GM23338 (cell line): ENCODE measurements around the gene WNT7A. TPM values are rescaled to one million over a fixed set of nuclear protein-coding genes. Genes with fewer than 3 reads are reported as not detected.

Experiments used
- ATAC-seq: fragments of 200-7000 bp; cut with Tn5 transposase; 3 replicates; pipeline ENCODE4 v1.9.1; 2020
- DNase-seq: peaks from one replicate; pipeline ENCODE4 v3.0.0-alpha.2; 2015; ENCODE audit warnings: low spot score
- H2AFZ ChIP-seq: fragments of 200-600 bp; sonication (generic); 2 replicates; pipeline ENCODE4 v1.8.0; 2016; ENCODE audit warnings: antibody characterized with exemption, mild to moderate bottlenecking, moderate library complexity
- H3F3A ChIP-seq: fragments of 200-600 bp; sonication (generic); replicated peaks from 2 replicates; pipeline ENCODE4 v1.8.0; 2017; ENCODE audit warnings: antibody characterized with exemption, mixed run types, low read depth
- H3K27ac ChIP-seq: fragments of 200-600 bp; sonication (generic); 2 replicates; pipeline ENCODE4 v1.6.1; 2016; ENCODE audit warnings: low read depth
- H3K27me3 ChIP-seq: fragments of 200-600 bp; sonication (generic); 2 replicates; pipeline ENCODE4 v1.8.0; 2016; ENCODE audit warnings: mild to moderate bottlenecking, mixed run types, moderate library complexity; ENCODE audit not compliant: insufficient read depth
- H3K36me3 ChIP-seq: fragments of 200-600 bp; sonication (generic); 2 replicates; pipeline ENCODE4 v1.8.0; 2016; ENCODE audit warnings: mild to moderate bottlenecking; ENCODE audit not compliant: insufficient read depth
- H3K4me1 ChIP-seq: fragments of 200-600 bp; sonication (generic); 2 replicates; pipeline ENCODE4 v1.8.0; 2016; ENCODE audit warnings: mild to moderate bottlenecking, moderate library complexity; ENCODE audit not compliant: insufficient read depth
- H3K4me2 ChIP-seq: fragments of 200-600 bp; sonication (generic); 2 replicates; pipeline ENCODE4 v1.7.1; 2017; ENCODE audit warnings: mixed run types
- H3K4me3 ChIP-seq: fragments of 200-600 bp; sonication (generic); 2 replicates; pipeline ENCODE4 v1.6.1; 2016; ENCODE audit warnings: mixed run types
- H3K79me2 ChIP-seq: fragments of 200-600 bp; sonication (generic); replicated peaks from 2 replicates; pipeline ENCODE4 v1.8.0; 2017; ENCODE audit warnings: mild to moderate bottlenecking; ENCODE audit not compliant: insufficient read depth
- H3K9me2 ChIP-seq: fragments of 200-600 bp; sonication (generic); 2 replicates; pipeline ENCODE4 v1.8.0; 2017; ENCODE audit not compliant: insufficient read depth
- H4K20me1 ChIP-seq: fragments of 200-600 bp; sonication (generic); replicated peaks from 2 replicates; pipeline ENCODE4 v1.8.0; 2017; ENCODE audit warnings: mild to moderate bottlenecking; ENCODE audit not compliant: insufficient read depth
- H3K27ac Mint-ChIP-seq: 2 replicates; pipeline ENCODE4 v1.8.0; 2020; ENCODE audit warnings: inconsistent platforms, mild to moderate bottlenecking, moderate library complexity, mixed read lengths
- H3K27me3 Mint-ChIP-seq: 3 replicates; pipeline ENCODE4 v1.8.0; 2022; ENCODE audit warnings: low read depth, mild to moderate bottlenecking, moderate library complexity, mixed read lengths, inconsistent platforms; ENCODE audit not compliant: insufficient read depth, poor library complexity
- H3K36me3 Mint-ChIP-seq: 3 replicates; pipeline ENCODE4 v1.8.0; 2021; ENCODE audit warnings: low read depth, mild to moderate bottlenecking, inconsistent platforms, moderate library complexity, mixed read lengths
- H3K4me1 Mint-ChIP-seq: 3 replicates; pipeline ENCODE4 v1.8.0; 2020; ENCODE audit warnings: mild to moderate bottlenecking, inconsistent platforms, mixed read lengths
- H3K4me3 Mint-ChIP-seq: 3 replicates; pipeline ENCODE4 v1.8.0; 2021; ENCODE audit warnings: moderate library complexity, mild to moderate bottlenecking, inconsistent platforms, mixed read lengths
- H3K9me3 Mint-ChIP-seq: 3 replicates; pipeline ENCODE4 v1.8.0; 2020; ENCODE audit warnings: moderate library complexity, mild to moderate bottlenecking, inconsistent platforms, mixed read lengths
- EZH2phosphoT487 ChIP-seq: fragments of 200-600 bp; sonication (generic); IDR thresholded peaks from one replicate; pipeline ENCODE4 v1.8.1; 2018; ENCODE audit warnings: antibody characterized with exemption; ENCODE audit not compliant: unreplicated experiment
- POLR2AphosphoS5 ChIP-seq: IDR thresholded peaks from 2 replicates; pipeline ENCODE4 v1.6.1; 2016; ENCODE audit warnings: antibody characterized with exemption, low read depth
- STAT1 ChIP-seq: IDR thresholded peaks from one replicate; pipeline ENCODE4 v1.6.1; 2016; ENCODE audit warnings: antibody characterized with exemption; ENCODE audit not compliant: unreplicated experiment
- ZNF114 ChIP-seq: fragments of 250-450 bp; sonication (Bioruptor Pico); IDR thresholded peaks from 2 replicates; pipeline ENCODE4 v1.5.0; 2020; ENCODE audit warnings: mild to moderate bottlenecking, moderate library complexity
- ZNF331 ChIP-seq: fragments of 250-450 bp; sonication (Bioruptor Pico); IDR thresholded peaks from 2 replicates; pipeline ENCODE4 v1.5.0; 2020; ENCODE audit warnings: low read depth, mild to moderate bottlenecking, moderate library complexity
- polyA plus RNA-seq: library from polyadenylated mRNA; unstranded; fragments of >200 nt; fragmentation: Nextera tagmentation; extraction: Ambion mirVana; gene quantifications from 2 replicates; pipeline ENCODE4 v1.2.1, GENCODE V29; 2016
- total RNA-seq: library from RNA; depleted of rRNA; stranded (reverse); fragments of >200 nt; shearing (Covaris generic); gene quantifications from 2 replicates; pipeline ENCODE4 v1.2.3, GENCODE V29; 2014
- TF ChIP-seq, protein P1 (sequence below): fragments of 250-450 bp; sonication (Bioruptor Pico); IDR thresholded peaks from 2 replicates; pipeline ENCODE4 v1.5.0; 2020; ENCODE audit warnings: mild to moderate bottlenecking, moderate library complexity
- TF ChIP-seq, protein P2 (sequence below): IDR thresholded peaks from 2 replicates; pipeline ENCODE4 v1.6.1; 2016; ENCODE audit warnings: antibody characterized with exemption
- TF ChIP-seq, protein P3 (sequence below): IDR thresholded peaks from one replicate; pipeline ENCODE4 v1.6.1; 2018; ENCODE audit warnings: antibody characterized with exemption; ENCODE audit not compliant: unreplicated experiment

WNT7A gene
- total and polyA plus RNA-seq, 2 experiments from 2014 or later, result not detected

DNA sequence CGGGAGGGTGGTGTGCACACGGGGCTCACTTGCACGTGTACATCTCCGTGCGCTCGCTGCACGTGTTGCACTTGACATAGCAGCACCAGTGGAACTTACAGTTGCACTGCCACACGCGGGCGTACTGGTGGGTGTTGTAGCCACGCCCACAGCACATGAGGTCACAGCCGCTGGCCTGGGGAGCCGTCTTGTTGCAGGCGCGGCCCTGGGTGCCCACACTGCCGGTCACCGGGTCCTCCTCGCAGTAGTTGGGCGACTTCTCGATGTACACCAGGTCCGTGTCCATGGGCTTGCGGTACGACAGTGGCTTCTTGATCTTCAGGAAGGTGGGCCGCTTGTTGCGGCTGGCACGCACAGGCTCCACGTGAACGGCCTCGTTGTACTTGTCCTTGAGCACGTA is 61.0 kb downstream of the WNT7A start:
- Histone ChIP-seq H3K4me2 (no peak overlapping the region), H3K9me2 (no peaks in the 10 kb centered on the region), H3K27me3 (no peaks in the 10 kb centered on the region), H4K20me1 (no peaks in the 10 kb centered on the region), H3K79me2 (no peaks in the 10 kb centered on the region), H3K36me3 (no peaks in the 10 kb centered on the region), H3K27ac (no peak overlapping the region), H3K4me3 (no peak overlapping the region), H3K4me1 (no peaks in the 10 kb centered on the region), H3F3A (no peaks in the 10 kb centered on the region), H2AFZ (no peak overlapping the region)
- peaks cover 5% of the 10 kb centered on the region for H3K27me3 Mint-ChIP-seq
- H3K36me3 Mint-ChIP-seq, result peaks cover 21% of the 10 kb centered on the region
- H3K27ac Mint-ChIP-seq, result no peak overlapping the region
- DNase-seq, result peak; percentile 14
- TF ChIP-seq, protein P1, sequence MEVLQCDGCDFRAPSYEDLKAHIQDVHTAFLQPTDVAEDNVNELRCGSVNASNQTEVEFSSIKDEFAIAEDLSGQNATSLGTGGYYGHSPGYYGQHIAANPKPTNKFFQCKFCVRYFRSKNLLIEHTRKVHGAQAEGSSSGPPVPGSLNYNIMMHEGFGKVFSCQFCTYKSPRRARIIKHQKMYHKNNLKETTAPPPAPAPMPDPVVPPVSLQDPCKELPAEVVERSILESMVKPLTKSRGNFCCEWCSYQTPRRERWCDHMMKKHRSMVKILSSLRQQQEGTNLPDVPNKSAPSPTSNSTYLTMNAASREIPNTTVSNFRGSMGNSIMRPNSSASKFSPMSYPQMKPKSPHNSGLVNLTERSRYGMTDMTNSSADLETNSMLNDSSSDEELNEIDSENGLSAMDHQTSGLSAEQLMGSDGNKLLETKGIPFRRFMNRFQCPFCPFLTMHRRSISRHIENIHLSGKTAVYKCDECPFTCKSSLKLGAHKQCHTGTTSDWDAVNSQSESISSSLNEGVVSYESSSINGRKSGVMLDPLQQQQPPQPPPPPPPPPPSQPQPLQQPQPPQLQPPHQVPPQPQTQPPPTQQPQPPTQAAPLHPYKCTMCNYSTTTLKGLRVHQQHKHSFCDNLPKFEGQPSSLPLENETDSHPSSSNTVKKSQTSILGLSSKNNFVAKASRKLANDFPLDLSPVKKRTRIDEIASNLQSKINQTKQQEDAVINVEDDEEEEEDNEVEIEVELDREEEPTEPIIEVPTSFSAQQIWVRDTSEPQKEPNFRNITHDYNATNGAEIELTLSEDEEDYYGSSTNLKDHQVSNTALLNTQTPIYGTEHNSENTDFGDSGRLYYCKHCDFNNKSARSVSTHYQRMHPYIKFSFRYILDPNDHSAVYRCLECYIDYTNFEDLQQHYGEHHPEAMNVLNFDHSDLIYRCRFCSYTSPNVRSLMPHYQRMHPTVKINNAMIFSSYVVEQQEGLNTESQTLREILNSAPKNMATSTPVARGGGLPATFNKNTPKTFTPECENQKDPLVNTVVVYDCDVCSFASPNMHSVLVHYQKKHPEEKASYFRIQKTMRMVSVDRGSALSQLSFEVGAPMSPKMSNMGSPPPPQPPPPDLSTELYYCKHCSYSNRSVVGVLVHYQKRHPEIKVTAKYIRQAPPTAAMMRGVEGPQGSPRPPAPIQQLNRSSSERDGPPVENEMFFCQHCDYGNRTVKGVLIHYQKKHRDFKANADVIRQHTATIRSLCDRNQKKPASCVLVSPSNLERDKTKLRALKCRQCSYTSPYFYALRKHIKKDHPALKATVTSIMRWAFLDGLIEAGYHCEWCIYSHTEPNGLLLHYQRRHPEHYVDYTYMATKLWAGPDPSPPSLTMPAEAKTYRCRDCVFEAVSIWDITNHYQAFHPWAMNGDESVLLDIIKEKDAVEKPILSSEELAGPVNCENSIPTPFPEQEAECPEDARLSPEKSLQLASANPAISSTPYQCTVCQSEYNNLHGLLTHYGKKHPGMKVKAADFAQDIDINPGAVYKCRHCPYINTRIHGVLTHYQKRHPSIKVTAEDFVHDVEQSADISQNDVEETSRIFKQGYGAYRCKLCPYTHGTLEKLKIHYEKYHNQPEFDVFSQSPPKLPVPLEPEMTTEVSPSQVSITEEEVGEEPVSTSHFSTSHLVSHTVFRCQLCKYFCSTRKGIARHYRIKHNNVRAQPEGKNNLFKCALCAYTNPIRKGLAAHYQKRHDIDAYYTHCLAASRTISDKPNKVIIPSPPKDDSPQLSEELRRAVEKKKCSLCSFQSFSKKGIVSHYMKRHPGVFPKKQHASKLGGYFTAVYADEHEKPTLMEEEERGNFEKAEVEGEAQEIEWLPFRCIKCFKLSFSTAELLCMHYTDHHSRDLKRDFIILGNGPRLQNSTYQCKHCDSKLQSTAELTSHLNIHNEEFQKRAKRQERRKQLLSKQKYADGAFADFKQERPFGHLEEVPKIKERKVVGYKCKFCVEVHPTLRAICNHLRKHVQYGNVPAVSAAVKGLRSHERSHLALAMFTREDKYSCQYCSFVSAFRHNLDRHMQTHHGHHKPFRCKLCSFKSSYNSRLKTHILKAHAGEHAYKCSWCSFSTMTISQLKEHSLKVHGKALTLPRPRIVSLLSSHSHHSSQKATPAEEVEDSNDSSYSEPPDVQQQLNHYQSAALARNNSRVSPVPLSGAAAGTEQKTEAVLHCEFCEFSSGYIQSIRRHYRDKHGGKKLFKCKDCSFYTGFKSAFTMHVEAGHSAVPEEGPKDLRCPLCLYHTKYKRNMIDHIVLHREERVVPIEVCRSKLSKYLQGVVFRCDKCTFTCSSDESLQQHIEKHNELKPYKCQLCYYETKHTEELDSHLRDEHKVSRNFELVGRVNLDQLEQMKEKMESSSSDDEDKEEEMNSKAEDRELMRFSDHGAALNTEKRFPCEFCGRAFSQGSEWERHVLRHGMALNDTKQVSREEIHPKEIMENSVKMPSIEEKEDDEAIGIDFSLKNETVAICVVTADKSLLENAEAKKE (CRISPR knock-in tag), result no peak
- no peak for TF ChIP-seq POLR2AphosphoS5
- TF ChIP-seq, protein P2, sequence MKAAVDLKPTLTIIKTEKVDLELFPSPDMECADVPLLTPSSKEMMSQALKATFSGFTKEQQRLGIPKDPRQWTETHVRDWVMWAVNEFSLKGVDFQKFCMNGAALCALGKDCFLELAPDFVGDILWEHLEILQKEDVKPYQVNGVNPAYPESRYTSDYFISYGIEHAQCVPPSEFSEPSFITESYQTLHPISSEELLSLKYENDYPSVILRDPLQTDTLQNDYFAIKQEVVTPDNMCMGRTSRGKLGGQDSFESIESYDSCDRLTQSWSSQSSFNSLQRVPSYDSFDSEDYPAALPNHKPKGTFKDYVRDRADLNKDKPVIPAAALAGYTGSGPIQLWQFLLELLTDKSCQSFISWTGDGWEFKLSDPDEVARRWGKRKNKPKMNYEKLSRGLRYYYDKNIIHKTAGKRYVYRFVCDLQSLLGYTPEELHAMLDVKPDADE, result no peak
- TF ChIP-seq EZH2phosphoT487, result no peak
- no peak for TF ChIP-seq ZNF114 (CRISPR knock-in tag)
- no peak for TF ChIP-seq STAT1
- TF ChIP-seq ZNF331 (CRISPR knock-in tag), result no peak
- TF ChIP-seq, protein P3, sequence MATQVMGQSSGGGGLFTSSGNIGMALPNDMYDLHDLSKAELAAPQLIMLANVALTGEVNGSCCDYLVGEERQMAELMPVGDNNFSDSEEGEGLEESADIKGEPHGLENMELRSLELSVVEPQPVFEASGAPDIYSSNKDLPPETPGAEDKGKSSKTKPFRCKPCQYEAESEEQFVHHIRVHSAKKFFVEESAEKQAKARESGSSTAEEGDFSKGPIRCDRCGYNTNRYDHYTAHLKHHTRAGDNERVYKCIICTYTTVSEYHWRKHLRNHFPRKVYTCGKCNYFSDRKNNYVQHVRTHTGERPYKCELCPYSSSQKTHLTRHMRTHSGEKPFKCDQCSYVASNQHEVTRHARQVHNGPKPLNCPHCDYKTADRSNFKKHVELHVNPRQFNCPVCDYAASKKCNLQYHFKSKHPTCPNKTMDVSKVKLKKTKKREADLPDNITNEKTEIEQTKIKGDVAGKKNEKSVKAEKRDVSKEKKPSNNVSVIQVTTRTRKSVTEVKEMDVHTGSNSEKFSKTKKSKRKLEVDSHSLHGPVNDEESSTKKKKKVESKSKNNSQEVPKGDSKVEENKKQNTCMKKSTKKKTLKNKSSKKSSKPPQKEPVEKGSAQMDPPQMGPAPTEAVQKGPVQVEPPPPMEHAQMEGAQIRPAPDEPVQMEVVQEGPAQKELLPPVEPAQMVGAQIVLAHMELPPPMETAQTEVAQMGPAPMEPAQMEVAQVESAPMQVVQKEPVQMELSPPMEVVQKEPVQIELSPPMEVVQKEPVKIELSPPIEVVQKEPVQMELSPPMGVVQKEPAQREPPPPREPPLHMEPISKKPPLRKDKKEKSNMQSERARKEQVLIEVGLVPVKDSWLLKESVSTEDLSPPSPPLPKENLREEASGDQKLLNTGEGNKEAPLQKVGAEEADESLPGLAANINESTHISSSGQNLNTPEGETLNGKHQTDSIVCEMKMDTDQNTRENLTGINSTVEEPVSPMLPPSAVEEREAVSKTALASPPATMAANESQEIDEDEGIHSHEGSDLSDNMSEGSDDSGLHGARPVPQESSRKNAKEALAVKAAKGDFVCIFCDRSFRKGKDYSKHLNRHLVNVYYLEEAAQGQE, result no peak
- peaks cover 12% of the 10 kb centered on the region; the same call in 2 of the 3 replicates for H3K9me3 Mint-ChIP-seq
- no peaks in the 10 kb centered on the region for H3K4me1 Mint-ChIP-seq
- peak; percentile 46; the same call in 2 of the 3 replicates for ATAC-seq
- H3K4me3 Mint-ChIP-seq, result no peak overlapping the region
